Smooth muscle cell (in vitro differentiated cells): ENCODE results near the gene PIK3R5. TPM values are rescaled to one million over a fixed set of nuclear protein-coding genes. Genes with fewer than 3 reads are reported as not detected.

ENCODE experiments used
- DNase-seq: peaks from one replicate; lab custom pipeline; 2025; ENCODE audit not compliant: unreplicated experiment; lab: John Stamatoyannopoulos, UW
- H2AFZ ChIP-seq: fragments of 200-600 bp; sonication (generic); 2 replicates; pipeline ENCODE4 v1.6.0; 2016; ENCODE audit warnings: antibody characterized with exemption, low read depth, mild to moderate bottlenecking
- H3F3A ChIP-seq: fragments of 200-600 bp; sonication (generic); 2 replicates; pipeline ENCODE4 v1.6.0; 2017; ENCODE audit warnings: antibody characterized with exemption, low read depth
- H3K27ac ChIP-seq: fragments of 200-600 bp; sonication (generic); 2 replicates; pipeline ENCODE4 v1.5.1; 2016; ENCODE audit warnings: low read depth, mild to moderate bottlenecking
- H3K27me3 ChIP-seq: fragments of 200-600 bp; sonication (generic); 2 replicates; pipeline ENCODE4 v1.6.1; 2016; ENCODE audit warnings: low read depth, mild to moderate bottlenecking
- H3K36me3 ChIP-seq: fragments of 200-600 bp; sonication (generic); 2 replicates; pipeline ENCODE4 v1.5.1; 2016; ENCODE audit warnings: low read depth
- H3K4me1 ChIP-seq: fragments of 200-600 bp; sonication (generic); 2 replicates; pipeline ENCODE4 v1.5.1; 2016; ENCODE audit warnings: low read depth
- H3K4me2 ChIP-seq: fragments of 200-600 bp; sonication (generic); 2 replicates; pipeline ENCODE4 v1.6.0; 2016; ENCODE audit warnings: mild to moderate bottlenecking
- H3K4me3 ChIP-seq: fragments of 200-600 bp; sonication (generic); 2 replicates; pipeline ENCODE4 v1.5.1; 2016; ENCODE audit warnings: mild to moderate bottlenecking
- H3K79me2 ChIP-seq: fragments of 200-600 bp; sonication (generic); 2 replicates; pipeline ENCODE4 v1.6.0; 2016; ENCODE audit warnings: low read depth, mild to moderate bottlenecking
- H3K9ac ChIP-seq: fragments of 200-600 bp; sonication (generic); 2 replicates; pipeline ENCODE4 v1.6.0; 2016; ENCODE audit warnings: low read depth
- H3K9me3 ChIP-seq: fragments of 200-600 bp; sonication (generic); replicated peaks from 2 replicates; pipeline ENCODE4 v1.5.1; 2016; ENCODE audit warnings: low read depth
- H4K20me1 ChIP-seq: fragments of 200-600 bp; sonication (generic); 2 replicates; pipeline ENCODE4 v1.6.0; 2016; ENCODE audit warnings: low read depth
- WGBS: methylation state at CpG from one replicate; pipeline ENCODE4 v1.1.7; 2016; ENCODE audit warnings: low lambda C conversion rate; 5-methylcytosine and 5-hydroxymethylcytosine counted together
- polyA plus RNA-seq: library from polyadenylated mRNA; unstranded; fragments of >200 nt; fragmentation: Nextera tagmentation; extraction: Ambion mirVana; gene quantifications from 2 replicates; pipeline ENCODE4 v1.2.1, GENCODE V29; 2016
- total RNA-seq: library from RNA; depleted of rRNA; stranded (reverse); fragments of >200 nt; gene quantifications from 2 replicates; pipeline ENCODE4 v1.2.3, GENCODE V29; 2014
- TF ChIP-seq, protein P1 (sequence below): fragments of 200-600 bp; sonication (generic); IDR thresholded peaks from 2 replicates; pipeline ENCODE4 v1.5.1; 2017; ENCODE audit warnings: borderline replicate concordance, mild to moderate bottlenecking, antibody characterized with exemption; ENCODE audit not compliant: insufficient read depth, poor library complexity, severe bottlenecking

Gene PIK3R5
- total and polyA plus RNA-seq, 2 experiments from 2014 or later = not detected

GRCh38 chr17:8959312-8959918, 6.1 kb downstream of the PIK3R5 start:
- Histone ChIP-seq H2AFZ (no peak overlapping the region), H3K9me3 (no peaks in the 10 kb centered on the region), H3K9ac (no peak overlapping the region), H4K20me1 (no peaks in the 10 kb centered on the region), H3K27me3 (peaks cover 41% of the 10 kb centered on the region), H3K4me2 (no peak overlapping the region), H3K4me3 (no peak overlapping the region), H3K4me1 (no peaks in the 10 kb centered on the region), H3K36me3 (no peaks in the 10 kb centered on the region), H3F3A (no peaks in the 10 kb centered on the region), H3K79me2 (no peaks in the 10 kb centered on the region), H3K27ac (no peak overlapping the region)
- no peak for DNase-seq
- WGBS = 96% methylated on average over 9 of the region's 9 CpGs
- TF ChIP-seq, protein P1, sequence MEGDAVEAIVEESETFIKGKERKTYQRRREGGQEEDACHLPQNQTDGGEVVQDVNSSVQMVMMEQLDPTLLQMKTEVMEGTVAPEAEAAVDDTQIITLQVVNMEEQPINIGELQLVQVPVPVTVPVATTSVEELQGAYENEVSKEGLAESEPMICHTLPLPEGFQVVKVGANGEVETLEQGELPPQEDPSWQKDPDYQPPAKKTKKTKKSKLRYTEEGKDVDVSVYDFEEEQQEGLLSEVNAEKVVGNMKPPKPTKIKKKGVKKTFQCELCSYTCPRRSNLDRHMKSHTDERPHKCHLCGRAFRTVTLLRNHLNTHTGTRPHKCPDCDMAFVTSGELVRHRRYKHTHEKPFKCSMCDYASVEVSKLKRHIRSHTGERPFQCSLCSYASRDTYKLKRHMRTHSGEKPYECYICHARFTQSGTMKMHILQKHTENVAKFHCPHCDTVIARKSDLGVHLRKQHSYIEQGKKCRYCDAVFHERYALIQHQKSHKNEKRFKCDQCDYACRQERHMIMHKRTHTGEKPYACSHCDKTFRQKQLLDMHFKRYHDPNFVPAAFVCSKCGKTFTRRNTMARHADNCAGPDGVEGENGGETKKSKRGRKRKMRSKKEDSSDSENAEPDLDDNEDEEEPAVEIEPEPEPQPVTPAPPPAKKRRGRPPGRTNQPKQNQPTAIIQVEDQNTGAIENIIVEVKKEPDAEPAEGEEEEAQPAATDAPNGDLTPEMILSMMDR = no peak

DNA sequence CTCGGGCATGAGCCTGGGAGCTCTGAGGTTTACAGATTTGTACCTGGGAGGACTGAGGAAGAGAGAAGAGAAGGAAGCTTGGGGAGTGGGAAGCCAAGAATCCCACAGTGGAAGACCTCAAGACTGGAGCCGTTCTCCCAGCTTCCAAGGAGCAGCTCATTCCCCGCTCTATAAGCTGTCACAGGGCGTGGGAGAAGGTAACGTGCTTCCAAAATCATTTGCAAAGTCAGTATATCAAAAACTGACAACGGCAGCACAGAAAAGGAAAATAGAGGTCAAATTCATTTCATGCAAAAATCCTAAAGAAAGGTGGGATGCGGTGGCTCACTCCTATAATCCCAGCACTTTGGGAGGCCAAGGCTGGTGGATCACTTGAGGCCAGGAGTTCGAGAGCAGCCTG, 7.8 kb downstream of the PIK3R5 start:
- no peak for DNase-seq
- no peaks in the 10 kb centered on the region for H4K20me1 ChIP-seq
- H3K9me3 ChIP-seq = no peaks in the 10 kb centered on the region
- no peaks in the 10 kb centered on the region for H3K79me2 ChIP-seq
- H3K4me1 ChIP-seq = no peaks in the 10 kb centered on the region
- 88% methylated on average over 8 of the region's 8 CpGs for WGBS
- H3K27ac ChIP-seq = no peak overlapping the region
- H3F3A ChIP-seq = no peaks in the 10 kb centered on the region
- TF ChIP-seq, protein P1 = no peak
- no peak overlapping the region for H2AFZ ChIP-seq
- H3K4me3 ChIP-seq = no peak overlapping the region
- no peaks in the 10 kb centered on the region for H3K36me3 ChIP-seq
- H3K27me3 ChIP-seq = peaks cover 24% of the 10 kb centered on the region
- no peak overlapping the region for H3K4me2 ChIP-seq
- no peak overlapping the region for H3K9ac ChIP-seq

DNA sequence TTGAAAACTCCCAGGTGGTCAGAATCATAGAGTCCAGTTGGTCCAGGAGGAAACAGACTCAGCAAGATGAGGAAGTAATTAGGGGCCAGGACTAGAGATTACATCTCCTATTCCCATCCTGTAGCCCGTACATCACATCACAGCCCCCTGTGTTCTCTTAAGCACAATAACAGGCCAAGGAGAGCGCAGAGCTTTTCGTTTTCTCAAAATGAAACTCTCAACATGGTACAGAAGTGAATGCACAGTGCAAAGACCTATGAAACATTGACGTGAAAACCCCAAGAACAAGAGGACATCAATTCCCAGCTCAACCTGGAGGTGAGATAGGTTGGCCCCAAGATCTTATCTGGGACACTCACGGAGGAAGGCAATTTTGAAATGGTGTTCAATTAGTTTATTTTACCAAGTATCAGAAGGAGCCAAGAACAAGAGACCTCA, 9.0 kb downstream of the PIK3R5 start:
- Histone ChIP-seq H3K4me3 (no peak overlapping the region), H3F3A (no peaks in the 10 kb centered on the region), H3K4me2 (no peak overlapping the region), H3K27ac (no peak overlapping the region), H3K4me1 (no peaks in the 10 kb centered on the region), H2AFZ (no peak overlapping the region), H3K9ac (no peak overlapping the region), H3K9me3 (no peaks in the 10 kb centered on the region), H4K20me1 (no peaks in the 10 kb centered on the region), H3K36me3 (no peaks in the 10 kb centered on the region), H3K27me3 (peaks cover 16% of the 10 kb centered on the region), H3K79me2 (no peaks in the 10 kb centered on the region)
- TF ChIP-seq, protein P1 = no peak
- DNase-seq = no peak
- WGBS = 67% methylated on average over 5 of the region's 5 CpGs
